NB4 (cell line): ENCODE results near the gene PKIG.

Experiments used
- CTCF ChIP-seq: IDR thresholded peaks from one replicate; pipeline ENCODE4 v1.5.1; 2012; ENCODE audit warnings: low read depth, low read length
- MAX ChIP-seq: IDR thresholded peaks from 2 replicates; pipeline ENCODE4 v1.6.1; 2011; ENCODE audit warnings: low read depth, low read length
- POLR2A ChIP-seq: IDR thresholded peaks from 2 replicates; pipeline ENCODE4 v1.6.1; 2011; ENCODE audit warnings: mild to moderate bottlenecking; ENCODE audit not compliant: insufficient read length; ENCODE audit errors: extremely low read depth

GRCh38 chr20:44615876-44616603 lies 33.7 kb downstream of the PKIG start:
- TF ChIP-seq CTCF (no peak), POLR2A (no peak), MAX (no peak)
